Kidney tubule cell (primary cell): Measurements from ENCODE around the gene GJB2.

Experiments
- DNase-seq: peaks from one replicate; pipeline ENCODE4 v3.0.0-alpha.2; 2018; ENCODE audit warnings: low spot score

GJB2 gene

DNA sequence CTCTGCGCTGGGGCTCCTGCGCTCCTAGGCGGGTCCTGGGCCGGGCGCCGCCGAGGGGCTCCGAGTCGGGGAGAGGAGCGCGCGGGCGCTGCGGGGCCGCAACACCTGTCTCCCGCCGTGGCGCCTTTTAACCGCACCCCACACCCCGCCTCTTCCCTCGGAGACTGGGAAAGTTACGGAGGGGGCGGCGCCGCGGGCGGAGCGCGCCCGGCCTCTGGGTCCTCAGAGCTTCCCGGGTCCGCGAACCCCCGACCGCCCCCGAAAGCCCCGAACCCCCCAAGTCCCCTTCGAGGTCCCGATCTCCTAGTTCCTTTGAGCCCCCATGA lies at the start of gene GJB2:
GJB2 (minus strand) TSS at position 103 of the 326 bp plus-strand sequence. CDS start 3,357 bp downstream, outside the sequence.
- DNase-seq, result no peak

DNA sequence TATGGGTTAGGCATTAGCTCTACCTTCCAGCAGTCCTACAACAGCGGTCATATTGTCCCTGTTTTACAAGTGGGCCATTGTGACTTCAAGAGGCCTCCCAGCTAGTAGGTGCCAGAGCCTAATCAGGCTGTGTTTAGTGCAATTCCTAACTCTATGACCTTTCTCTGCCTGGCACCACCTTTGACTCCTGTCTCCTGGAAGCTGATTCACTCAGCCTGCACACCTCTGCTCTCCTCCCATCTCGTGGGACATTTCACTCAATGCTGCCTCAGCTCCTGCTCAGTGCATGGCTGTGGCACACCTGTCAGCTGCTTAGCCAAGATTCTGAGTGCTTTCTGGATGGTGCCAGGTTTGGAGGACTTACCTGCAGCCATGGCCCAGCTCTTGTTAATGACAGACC lies 48.9 kb upstream of the GJB2 start:
- DNase-seq, result no peak

- no peak for DNase-seq
Measured at GRCh38 chr13:20239748-20240147, 47.0 kb upstream of the GJB2 start.

DNA sequence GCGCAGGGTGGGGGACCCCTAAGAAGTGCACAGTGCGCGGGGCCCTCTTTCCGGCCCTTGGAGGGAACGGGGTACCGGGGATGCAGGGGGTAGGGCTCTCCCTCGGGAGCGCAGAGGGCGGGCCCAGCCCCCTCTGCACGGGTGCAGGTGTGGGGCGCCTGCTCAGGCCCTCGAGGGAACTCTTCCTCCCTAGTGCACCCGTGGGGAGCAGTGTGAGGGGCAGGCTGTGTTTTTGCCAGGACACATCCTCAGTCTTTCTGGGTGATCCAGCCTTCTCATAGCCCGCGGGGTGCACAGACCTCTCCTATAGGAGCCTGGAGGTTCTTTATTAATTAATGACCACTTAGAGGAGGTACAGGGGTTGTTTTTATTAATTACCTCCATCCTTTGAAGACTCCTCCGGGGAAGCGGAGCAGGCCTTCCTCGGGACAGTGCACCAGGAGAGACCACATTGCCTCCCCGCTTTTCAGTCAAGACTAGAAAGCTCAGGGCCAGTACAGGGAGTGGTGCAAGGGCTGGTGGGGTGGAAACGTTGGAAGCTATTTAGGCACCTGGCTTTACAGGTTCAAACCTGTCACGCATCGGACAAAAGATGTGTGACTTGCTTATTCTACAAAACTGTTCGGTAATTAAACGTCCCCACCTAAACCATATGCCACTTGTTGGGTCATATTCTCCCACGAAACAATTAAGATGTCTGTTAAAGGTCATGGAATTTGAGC lies 40.0 kb upstream of the GJB2 start:
- no peak for DNase-seq

DNA sequence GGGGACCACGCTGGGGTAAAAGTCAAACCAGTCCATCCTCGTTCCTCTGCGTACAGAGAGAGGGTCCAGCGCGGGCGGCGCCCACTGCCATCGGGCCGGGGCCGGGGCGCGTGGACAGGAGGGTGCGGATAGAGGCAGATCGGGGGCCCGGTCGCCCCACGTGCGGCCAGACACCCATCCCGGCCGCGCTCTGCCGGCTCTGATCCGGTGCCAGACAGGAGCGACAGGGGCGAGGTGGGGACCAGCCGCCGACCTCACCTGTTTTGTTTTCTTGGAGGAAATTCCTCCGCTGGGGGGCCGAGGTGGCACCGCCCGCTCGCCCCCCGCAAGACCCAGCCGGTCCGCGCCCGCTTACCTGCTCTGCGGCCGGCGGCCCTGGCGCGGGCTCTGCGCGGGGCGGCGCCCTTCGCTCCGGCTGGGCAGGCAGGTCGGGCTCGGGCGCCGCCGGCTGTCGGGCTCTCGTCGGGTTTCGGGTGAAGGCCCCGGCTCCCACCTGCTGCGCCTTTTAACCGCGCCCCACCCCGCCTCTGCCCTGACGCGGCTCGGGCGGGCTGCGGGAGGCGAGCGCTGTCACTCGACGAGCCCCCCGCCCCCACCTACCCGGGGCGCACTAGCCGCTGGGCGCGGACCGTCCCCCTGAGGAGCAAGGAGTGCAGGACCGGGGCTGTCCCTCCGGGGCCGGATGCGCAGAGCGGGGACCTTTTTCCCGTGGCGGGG lies 39.3 kb upstream of the GJB2 start, which contains the start of gene GJB6:
GJB6 (minus strand) TSS at position 481 of the 717 bp plus-strand sequence. CDS start 8,839 bp downstream, outside the sequence.
- no peak for DNase-seq

GRCh38 chr13:20230913-20231838 lies 38.4 kb upstream of the GJB2 start:
- DNase-seq, result no peak

DNA sequence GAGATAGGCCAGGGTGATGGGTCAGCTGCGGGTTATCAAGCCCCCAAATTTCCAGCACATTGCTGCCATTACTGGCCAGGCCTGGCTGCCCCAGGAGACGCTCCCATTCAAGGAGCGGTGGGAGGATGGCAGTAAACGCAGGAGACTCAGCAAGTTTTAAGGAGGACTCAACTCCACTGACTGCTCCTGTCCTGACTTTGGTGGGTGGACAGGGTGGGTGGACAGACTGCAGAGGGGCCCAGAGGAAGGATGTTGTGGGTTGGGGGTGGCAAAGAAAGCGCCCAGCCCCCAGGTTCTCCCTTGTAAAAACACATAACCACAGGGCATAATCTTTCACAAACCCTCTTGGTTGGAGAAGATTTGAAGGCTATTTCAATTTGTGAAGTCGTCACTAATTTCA lies 35.0 kb upstream of the GJB2 start:
- no peak for DNase-seq

GRCh38 chr13:20227288-20227687 lies 34.5 kb upstream of the GJB2 start:
- DNase-seq, result no peak

- DNase-seq, result no peak
Measured at GRCh38 chr13:20222553-20222952, 29.8 kb upstream of the GJB2 start.

GRCh38 chr13:20221772-20222171 lies 29.0 kb upstream of the GJB2 start:
- no peak for DNase-seq

GRCh38 chr13:20219577-20219976 lies 26.8 kb upstream of the GJB2 start:
- DNase-seq, result no peak

- DNase-seq, result no peak
Measured at GRCh38 chr13:20217168-20217567, 24.4 kb upstream of the GJB2 start.

GRCh38 chr13:20209948-20210347 lies 17.2 kb upstream of the GJB2 start:
- DNase-seq, result no peak

GRCh38 chr13:20206698-20207235 lies 14.0 kb upstream of the GJB2 start:
- no peak for DNase-seq

- DNase-seq, result no peak
Measured at GRCh38 chr13:20206065-20206697, 13.4 kb upstream of the GJB2 start.

- peak; percentile 72 for DNase-seq
Measured at GRCh38 chr13:20198781-20199180, 6.0 kb upstream of the GJB2 start.

DNA sequence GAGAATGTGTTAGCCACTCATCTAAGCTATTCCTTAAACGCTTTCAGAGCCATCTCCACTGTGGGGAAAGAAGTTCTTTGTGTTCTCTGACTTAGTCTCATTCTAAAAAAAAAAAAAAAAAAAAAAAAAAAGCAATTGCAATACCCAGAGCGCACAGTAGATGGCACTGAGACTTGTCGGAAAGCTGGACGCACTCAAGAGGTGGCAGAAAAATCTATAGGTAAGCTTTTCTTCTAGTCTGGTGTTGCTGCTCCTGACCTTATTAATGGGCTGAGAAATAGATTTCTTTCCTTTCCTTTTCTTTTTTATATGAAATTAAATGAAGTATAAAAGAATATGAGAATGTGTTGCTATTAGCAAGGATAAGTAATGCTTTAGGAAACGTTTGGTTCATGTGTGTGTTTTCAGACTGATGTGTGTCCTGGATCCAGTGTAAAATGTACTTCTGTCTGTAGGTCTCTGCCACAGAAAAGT lies 4.7 kb upstream of the GJB2 start:
- peak; percentile 62 for DNase-seq

GRCh38 chr13:20195801-20196200 lies 3.1 kb upstream of the GJB2 start:
- DNase-seq, result no peak

- no peak for DNase-seq
Measured at GRCh38 chr13:20193907-20194631, 1.3 kb upstream of the GJB2 start.

- no peak for DNase-seq
Measured at GRCh38 chr13:20193162-20193906, 596 bp upstream of the GJB2 start.
